Measurements from ENCODE around the gene GAS2L2.

The GAS2L2 gene

GRCh38 chr17:35752945-35753764, at the start of gene GAS2L2:
Gene GAS2L2, minus strand, starts transcription at chr17:35753239. Its CDS starts 389 bp downstream, at chr17:35752850.
- DNase-seq: no peak

- DNase-seq: no peak
Observed at GRCh38 chr17:35801583-35802224, 48.7 kb upstream of the GAS2L2 start.

GRCh38 chr17:35799942-35800341, 46.9 kb upstream of the GAS2L2 start:
- no peak for DNase-seq

- no peak for DNase-seq
Observed at GRCh38 chr17:35797918-35798317, 44.9 kb upstream of the GAS2L2 start.

- DNase-seq: no peak
Observed at GRCh38 chr17:35797370-35797769, 44.3 kb upstream of the GAS2L2 start.

- no peak for DNase-seq
Observed at GRCh38 chr17:35796942-35797341, 43.9 kb upstream of the GAS2L2 start.

GRCh38 chr17:35795871-35796265, 42.8 kb upstream of the GAS2L2 start:
- no peak for DNase-seq

- DNase-seq: peak; percentile 57
Observed at GRCh38 chr17:35795007-35795870, 42.2 kb upstream of the GAS2L2 start, which contains the start of gene MMP28. Gene MMP28, minus strand, starts transcription at chr17:35795641. Its CDS starts 264 bp downstream, at chr17:35795377.

GRCh38 chr17:35793257-35793656, 40.2 kb upstream of the GAS2L2 start:
- DNase-seq: no peak

- DNase-seq: no peak
Observed at GRCh38 chr17:35791681-35792350, 38.8 kb upstream of the GAS2L2 start.

GRCh38 chr17:35790841-35791240, 37.8 kb upstream of the GAS2L2 start:
- DNase-seq: no peak

- DNase-seq: no peak
Observed at GRCh38 chr17:35788477-35789368, 35.7 kb upstream of the GAS2L2 start.

- DNase-seq: no peak
Observed at GRCh38 chr17:35786941-35787432, 33.9 kb upstream of the GAS2L2 start.

GRCh38 chr17:35784895-35785294, 31.9 kb upstream of the GAS2L2 start:
- DNase-seq: no peak

- no peak for DNase-seq
Observed at GRCh38 chr17:35780950-35781349, 27.9 kb upstream of the GAS2L2 start.

GRCh38 chr17:35778641-35779196, 25.7 kb upstream of the GAS2L2 start:
- no peak for DNase-seq

GRCh38 chr17:35775583-35775982, 22.5 kb upstream of the GAS2L2 start:
- DNase-seq: no peak

- no peak for DNase-seq
Observed at GRCh38 chr17:35775039-35775438, 22.0 kb upstream of the GAS2L2 start.

GRCh38 chr17:35774499-35774898, 21.5 kb upstream of the GAS2L2 start:
- no peak for DNase-seq

- no peak for DNase-seq
Observed at GRCh38 chr17:35773679-35774425, 20.8 kb upstream of the GAS2L2 start.

Data from stimulated activated CD4-positive, alpha-beta T cell treated with anti-CD3 and anti-CD28 coated beads, Interleukin-4, amount 100 ng/mL, for 1 hour (primary cell).